Sciatic nerve (tissue), 2 donors: ENCODE results near the gene MCM5. TPM values are rescaled to one million over a fixed set of nuclear protein-coding genes. Genes with fewer than 3 reads are reported as not detected.
"Not testable (repeated sequence)": the region's sequence is repeated elsewhere in the genome, so short reads cannot be mapped to it uniquely, and the experiment has no call there.

Source experiments
- ATAC-seq: fragments of 200-7000 bp; cut with Tn5 transposase; one replicate; pipeline ENCODE4 v1.9.1; 2020; ENCODE audit warnings: mild to moderate bottlenecking, moderate library complexity
- DNase-seq: peaks from one replicate; pipeline ENCODE4 v3.0.0-alpha.2; 2020; ENCODE audit warnings: low spot score
- intact Hi-C: fragments of 100-400 bp; cut with DNase I; formaldehyde crosslinking; loops from one replicate; pipeline ENCODE4 v1.14.2; 2022
- total RNA-seq: library from RNA; stranded (reverse); fragmentation: NEBNext Ultra II Directional; extraction: Animal tissue kit (Norgen Biotek cat#: 25700); gene quantifications from one replicate; pipeline ENCODE4 v1.2.1, GENCODE V29; 2021
- donor health status: DM: no; HTN: no; CAD: no.
- donor health status: DM: no; HTN: no; CAD: no.

Gene MCM5
- 23.0 TPM for total RNA-seq

DNA sequence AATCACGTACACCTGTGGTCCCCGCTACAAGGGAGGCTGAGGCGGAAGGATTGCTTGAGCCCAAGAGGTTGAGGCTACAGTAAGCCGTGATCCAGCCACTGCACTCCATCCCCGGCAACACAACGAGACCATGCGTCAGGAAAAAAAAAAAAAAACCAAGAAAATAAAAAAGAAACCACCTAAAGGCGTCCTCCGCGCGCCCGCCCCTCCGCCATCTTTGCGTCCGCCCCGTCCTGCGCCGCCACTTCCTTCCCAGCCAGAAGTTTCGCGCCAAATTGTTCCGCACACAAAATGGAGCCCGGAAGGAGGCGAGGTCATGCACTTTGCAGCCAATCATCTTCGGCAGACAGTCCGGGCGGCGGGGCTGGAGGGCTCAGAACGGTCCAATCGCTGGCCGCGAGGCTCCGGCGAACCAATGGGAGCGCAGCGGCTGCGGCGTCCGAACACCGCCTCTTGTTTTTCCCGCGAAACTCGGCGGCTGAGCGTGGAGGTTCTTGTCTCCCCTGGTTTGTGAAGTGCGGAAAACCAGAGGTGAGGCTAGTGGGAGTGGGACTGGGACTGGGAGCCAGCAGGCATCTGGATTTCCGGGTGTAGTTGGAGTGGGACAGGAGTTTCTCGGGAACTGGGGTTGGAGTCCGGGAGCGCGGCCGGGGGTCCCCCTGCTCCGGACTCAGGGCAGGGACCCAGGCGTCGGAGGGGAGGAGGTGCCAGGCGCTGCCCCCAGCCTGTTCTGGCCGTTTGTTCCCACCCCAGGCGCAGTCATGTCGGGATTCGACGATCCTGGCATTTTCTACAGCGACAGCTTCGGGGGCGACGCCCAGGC is at the start of gene MCM5:
Gene MCM5 (plus strand): TSS at position 463 of the 823 bp plus-strand sequence. CDS start 299 bp downstream, at position 762.
- ATAC-seq (peak; percentile 99), DNase-seq (peak; percentile 98)
- intact Hi-C loops: no loop called here

DNA sequence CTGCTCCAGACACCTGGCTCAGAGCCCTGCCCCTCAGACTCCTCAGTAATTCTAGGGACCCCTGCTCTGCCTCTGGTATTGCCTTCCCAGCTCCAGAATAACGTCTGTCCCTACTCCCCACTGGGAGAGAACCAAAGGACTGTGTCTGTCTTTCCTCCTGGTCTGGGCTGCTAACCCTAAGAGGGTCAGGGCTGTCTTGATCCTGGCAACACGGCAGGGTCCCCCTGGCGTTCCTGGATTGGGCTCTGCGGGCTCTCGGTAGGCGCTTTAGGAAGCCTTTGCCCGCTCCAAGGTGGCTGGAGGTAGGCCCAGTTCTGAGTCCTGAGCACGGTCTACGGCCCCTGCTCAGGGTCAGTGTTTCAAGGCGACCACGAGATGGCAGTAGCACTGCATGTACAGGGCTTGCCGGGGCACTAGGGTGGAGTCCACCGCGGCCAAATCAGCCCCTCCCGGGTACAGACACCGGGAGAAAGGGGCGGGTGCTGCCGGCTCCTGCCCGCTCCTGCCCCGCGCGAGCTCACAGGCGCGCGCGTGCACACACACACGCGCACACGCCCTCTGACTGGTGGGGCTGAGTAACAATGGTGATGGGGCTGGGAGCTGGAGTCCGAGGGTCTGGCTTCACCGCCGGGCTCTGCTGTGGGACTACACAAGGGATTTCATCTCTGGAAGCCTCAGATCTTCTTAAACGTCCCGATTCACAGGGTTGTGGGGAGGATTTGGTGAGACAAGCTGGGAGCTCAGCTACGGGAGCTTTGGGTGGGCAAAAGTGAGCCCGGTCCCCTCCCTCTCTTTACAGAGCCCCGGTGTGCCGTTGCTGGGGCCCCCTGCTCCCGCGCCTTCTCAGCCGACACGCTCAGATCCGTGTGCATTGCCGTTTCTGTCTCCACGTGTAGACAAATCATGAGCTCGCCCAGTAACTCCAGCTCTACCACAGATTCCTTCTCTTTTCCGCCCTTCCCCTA is 49.1 kb upstream of the MCM5 start:
- DNase-seq: peak; percentile 94
- intact Hi-C loops: no loop called here

DNA sequence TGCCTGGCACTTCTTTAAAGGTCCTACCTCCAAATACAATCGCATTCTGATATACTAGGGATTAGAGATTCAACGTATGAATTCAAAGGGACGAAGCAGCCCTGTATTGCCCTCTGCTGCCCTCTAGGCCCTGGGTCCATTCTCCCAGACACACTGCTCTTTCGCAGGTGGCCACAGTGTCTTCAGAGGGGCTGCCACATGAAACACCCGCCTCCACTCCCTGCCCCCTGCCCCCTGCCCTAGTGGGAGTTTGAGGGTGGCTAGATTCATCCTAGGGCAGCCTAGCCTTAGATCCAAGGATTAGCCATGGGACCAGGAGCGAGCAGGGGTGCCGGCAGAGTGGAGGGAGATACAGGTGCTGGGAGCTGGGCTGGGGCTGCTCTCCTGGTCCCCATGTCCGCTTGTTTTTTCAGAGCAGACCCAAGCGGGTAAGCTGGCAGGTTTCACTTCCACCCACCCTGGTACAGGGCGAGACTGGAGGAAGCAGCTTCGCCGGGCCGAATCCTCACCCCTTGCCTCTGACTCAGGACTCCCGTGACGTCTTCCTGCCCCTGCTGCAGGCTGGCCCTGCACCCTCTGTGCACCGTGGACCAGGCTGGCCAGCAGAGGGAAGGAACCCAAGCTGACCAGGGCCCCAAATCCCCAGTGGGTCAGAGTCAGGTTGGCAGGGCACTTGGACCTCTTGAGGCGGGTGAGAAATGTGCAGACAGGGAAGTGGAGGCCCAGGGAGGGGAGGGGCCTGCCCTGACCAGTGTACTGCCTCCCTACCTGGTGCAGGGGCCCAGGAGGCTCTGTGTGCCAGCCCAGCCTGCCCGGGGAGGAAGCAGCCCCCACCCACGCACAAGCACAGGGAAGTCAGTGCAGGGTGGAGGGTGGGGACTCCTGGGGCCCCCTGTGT is 47.5 kb upstream of the MCM5 start:
- DNase-seq (peak; percentile 83), ATAC-seq (peak; percentile 62)
- intact Hi-C loops: no loop called here

More for the DNA sequence above, 49.1 kb upstream of the MCM5 start:
- peak; percentile 91 for ATAC-seq

- intact Hi-C loops: no loop called here
- DNase-seq (no peak), ATAC-seq (no peak)
These were observed 46.6 kb upstream of the MCM5 start for GRCh38 chr22:35353318-35353717.

- ATAC-seq (no peak), DNase-seq (no peak)
- intact Hi-C loops: no loop called here
These were observed 45.9 kb upstream of the MCM5 start for GRCh38 chr22:35354068-35354467.

DNA sequence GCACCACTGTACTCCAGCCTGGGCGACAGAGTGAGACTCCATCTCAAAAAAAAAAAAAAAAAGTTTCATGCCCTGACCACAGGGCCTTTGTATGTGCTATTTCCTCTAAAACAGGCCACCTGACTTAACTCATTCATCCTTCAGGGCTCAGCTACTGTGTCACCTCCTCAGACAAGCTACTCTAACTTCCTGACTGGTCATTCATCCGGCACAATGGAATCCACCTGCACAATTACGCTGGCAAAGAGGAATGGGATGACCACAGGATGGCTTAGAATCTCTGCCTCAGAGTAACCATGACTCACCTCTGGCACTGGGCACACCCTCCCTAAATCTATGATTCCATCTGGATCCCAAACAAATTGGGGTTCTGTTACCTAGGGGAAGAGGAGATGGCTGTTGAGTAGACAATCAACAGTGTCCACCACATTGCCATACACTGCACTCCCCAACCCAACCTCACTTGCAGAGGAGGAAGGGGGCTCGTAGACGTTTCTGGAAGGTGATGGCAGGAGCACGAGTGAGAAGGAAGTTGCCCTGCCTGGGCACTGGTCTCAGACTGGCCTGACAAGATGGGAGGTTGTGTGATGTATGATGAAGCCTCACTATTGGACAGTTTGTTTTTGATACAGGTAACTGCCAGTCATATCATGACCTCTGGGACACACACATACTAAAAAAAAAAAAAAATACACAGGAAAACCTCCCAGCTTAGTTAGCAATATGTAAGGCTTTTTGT is 41.9 kb upstream of the MCM5 start:
- intact Hi-C loops: no loop called here
- DNase-seq: no peak
- no peak for ATAC-seq

DNA sequence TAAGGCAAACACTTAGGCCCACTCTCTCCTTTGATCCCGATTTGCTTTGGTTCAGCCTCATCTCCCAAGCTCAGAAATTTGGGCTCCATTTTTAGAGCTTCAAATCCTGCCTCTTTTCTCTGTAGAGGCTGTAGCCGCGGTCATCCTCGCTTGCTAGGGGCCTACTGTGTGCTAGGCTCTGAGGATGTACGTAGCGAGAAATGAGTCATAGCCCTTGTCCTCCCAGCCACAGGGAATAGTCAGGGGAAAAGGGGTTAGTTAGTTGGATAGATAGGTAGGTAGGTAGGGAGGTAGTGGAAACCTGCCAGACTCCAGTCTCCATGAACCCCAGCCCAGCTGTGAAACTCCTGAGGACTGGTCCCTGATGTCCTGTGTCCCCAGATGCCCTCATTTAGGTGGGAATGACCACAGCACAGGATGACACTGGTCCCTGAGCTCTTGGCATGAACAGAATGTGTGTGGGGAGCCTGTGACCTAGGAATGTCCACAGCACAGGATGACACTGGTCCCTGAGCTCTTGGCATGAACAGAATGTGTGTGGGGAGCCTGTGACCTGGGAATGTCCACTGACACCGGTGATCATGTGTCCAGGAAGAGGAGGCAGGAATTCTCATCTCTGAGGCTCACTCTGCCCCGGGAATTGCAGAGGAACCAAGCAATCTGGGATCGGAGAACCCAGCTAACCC is 40.4 kb upstream of the MCM5 start:
- ATAC-seq (no peak), DNase-seq (no peak)
- intact Hi-C loops: no loop called here

GRCh38 chr22:35361001-35361558 is 38.9 kb upstream of the MCM5 start:
- ATAC-seq (no peak), DNase-seq (no peak)
- intact Hi-C loops: no loop called here

DNA sequence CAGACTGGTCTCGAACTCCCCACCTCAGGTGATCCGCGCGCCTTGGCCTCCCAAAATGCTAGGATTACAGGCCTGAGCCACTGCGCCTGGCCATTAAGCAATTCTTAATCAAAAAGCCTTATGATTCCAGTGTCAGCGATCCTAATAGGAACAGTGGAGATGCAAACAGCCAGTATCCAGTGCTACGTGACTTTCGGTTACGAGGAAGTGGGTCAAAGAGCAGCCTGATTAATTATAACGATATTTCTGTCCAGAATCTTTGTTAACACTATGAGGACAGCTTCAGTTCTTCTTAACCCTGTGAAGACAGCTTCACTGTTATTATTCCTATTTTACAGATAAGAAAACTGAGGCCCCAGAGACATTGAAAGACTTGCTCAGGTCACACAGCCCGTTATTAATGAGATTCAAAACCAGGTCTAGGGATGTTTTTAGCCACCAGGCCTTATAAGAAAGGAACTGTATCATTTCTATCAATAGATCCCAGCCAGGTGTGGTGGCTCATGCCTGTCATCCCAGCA is 36.3 kb upstream of the MCM5 start:
- no peak for ATAC-seq
- no peak for DNase-seq
- intact Hi-C loops: no loop called here

- intact Hi-C loops, DNase-seq: not testable (repeated sequence)
- ATAC-seq: peak; percentile 33
These were observed 35.7 kb upstream of the MCM5 start for GRCh38 chr22:35364230-35364629.

- DNase-seq: no peak
- ATAC-seq: no peak
- intact Hi-C loops: no loop called here
These were observed 32.5 kb upstream of the MCM5 start for GRCh38 chr22:35367331-35367886.

DNA sequence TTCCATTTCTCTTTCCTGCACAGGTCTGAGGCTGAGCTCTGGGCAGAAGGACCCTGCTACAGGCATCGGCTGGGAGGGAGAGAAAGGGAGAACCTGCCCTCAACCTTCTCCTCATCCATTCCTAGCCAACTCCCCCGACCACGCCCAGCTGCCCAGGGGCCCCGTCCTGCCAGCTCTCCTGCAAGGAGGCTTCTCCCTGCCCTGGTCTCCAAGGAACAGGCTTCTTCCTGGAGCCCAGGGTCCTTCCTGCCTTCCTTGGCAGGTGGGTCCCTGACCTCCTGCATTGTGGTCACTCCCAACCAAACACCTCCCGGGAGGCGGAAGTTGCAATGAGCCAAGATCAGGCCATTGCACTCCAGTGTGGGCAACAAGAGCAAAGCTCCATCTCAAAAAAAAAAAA is 31.6 kb upstream of the MCM5 start:
- intact Hi-C loops: no loop called here
- DNase-seq (no peak), ATAC-seq (no peak)

- ATAC-seq (no peak), DNase-seq (no peak)
- intact Hi-C loops: no loop called here
These were observed 29.9 kb upstream of the MCM5 start for GRCh38 chr22:35369996-35370395.

DNA sequence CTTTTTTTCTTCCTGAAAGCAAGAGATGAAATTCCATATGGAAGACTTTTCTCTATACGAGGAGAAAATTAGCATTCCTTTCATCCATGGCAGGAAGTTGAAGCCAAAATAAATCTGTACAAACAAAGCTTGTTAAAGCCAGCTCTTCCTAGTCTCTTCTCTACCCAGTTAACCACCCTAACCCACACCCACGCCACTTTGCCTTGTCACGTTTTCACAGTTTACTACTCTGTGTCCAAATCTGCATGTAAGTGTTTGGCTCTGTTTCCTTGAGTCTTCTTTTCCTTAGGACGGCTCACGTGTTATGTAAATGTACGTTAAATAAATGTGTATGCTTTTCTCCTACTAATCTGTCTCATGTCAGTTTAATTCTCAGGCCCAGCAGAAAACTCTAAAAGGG is 26.2 kb upstream of the MCM5 start:
- intact Hi-C loops: no loop called here
- ATAC-seq: no peak
- no peak for DNase-seq

DNA sequence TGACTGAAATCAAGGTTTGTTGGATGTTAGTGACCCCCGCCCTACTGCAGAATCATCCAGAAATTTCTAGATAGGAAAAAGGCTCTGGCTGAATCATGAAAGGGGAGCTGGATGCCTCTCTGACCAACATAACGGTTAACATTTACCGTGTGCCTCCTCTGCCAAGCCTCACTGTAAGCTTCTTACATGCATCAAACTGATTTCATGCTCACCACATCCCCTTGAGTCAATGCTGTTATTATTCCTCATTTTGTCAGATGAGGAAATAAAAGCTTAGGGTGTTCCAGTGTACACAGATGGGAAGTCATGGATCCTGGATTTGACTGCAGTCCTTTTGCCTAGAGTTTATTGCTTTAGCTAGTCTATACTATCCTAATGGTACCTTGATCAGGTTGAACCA is 24.9 kb upstream of the MCM5 start:
- ATAC-seq (no peak), DNase-seq (no peak)
- intact Hi-C loops: no loop called here

- DNase-seq (no peak), ATAC-seq (no peak)
- intact Hi-C loops: no loop called here
These were observed 24.4 kb upstream of the MCM5 start for GRCh38 chr22:35375526-35375925.
